Caco-2 (cell line): ENCODE data around the gene CORO2A. TPM values are rescaled to one million over a fixed set of nuclear protein-coding genes. Genes with fewer than 3 reads are reported as not detected.

Experiments used
- BruUV-seq: library from RNA; stranded (reverse); fragments of 400-500 nt; replicated peaks from 2 replicates; lab custom pipeline; 2021; lab: Mats Ljungman, UMichigan
- CTCF ChIA-PET: fragments of 300-600 bp; sonication (Branson Sonifier 250); formaldehyde crosslinking; loops from one replicate; lab custom pipeline; 2022; ENCODE audit warnings: antibody characterized with exemption; lab: Charles Lee
- POLR2A ChIA-PET: fragments of 300-600 bp; sonication (Branson Sonifier 250); formaldehyde crosslinking; loops from one replicate; lab custom pipeline; 2022; ENCODE audit warnings: antibody characterized with exemption; lab: Charles Lee
- DNase-seq, 2 experiments: peaks; one replicate each; pipeline versions ENCODE4 v3.0.0 to v3.0.0-alpha.2; 2020 to 2022
- H3K27me3 ChIP-seq: replicated peaks from 2 replicates; pipeline ENCODE4 v1.6.0; 2011; ENCODE audit warnings: low read length; ENCODE audit not compliant: control insufficient read depth, insufficient read depth
- H3K36me3 ChIP-seq: 2 replicates; pipeline ENCODE4 v1.5.1; 2011; ENCODE audit warnings: low read length; ENCODE audit not compliant: control insufficient read depth, insufficient read depth
- H3K4me1 ChIP-seq: fragments of 250-450 bp; sonication (Bioruptor Pico); 2 replicates; pipeline ENCODE4 v1.5.1; 2020; ENCODE audit warnings: mild to moderate bottlenecking
- H3K4me3 ChIP-seq: 2 replicates; pipeline ENCODE4 v1.5.1; 2011; ENCODE audit warnings: low read depth, mild to moderate bottlenecking, control low read depth, low read length
- H3K9me3 ChIP-seq: fragments of 250-450 bp; sonication (Bioruptor Pico); 2 replicates; pipeline ENCODE4 v1.5.1; 2020; ENCODE audit warnings: mild to moderate bottlenecking, moderate library complexity
- H3K27ac Mint-ChIP-seq: one replicate; pipeline ENCODE4 v1.8.0; 2022; ENCODE audit warnings: mixed read lengths; ENCODE audit not compliant: unreplicated experiment
- H3K27me3 Mint-ChIP-seq: one replicate; pipeline ENCODE4 v1.8.0; 2022; ENCODE audit warnings: mixed read lengths; ENCODE audit not compliant: insufficient read depth, unreplicated experiment
- H3K36me3 Mint-ChIP-seq: one replicate; pipeline ENCODE4 v1.8.0; 2022; ENCODE audit warnings: mild to moderate bottlenecking, mixed read lengths; ENCODE audit not compliant: insufficient read depth, unreplicated experiment
- H3K4me1 Mint-ChIP-seq: one replicate; pipeline ENCODE4 v1.8.0; 2022; ENCODE audit warnings: low read depth, mixed read lengths; ENCODE audit not compliant: unreplicated experiment
- H3K4me3 Mint-ChIP-seq: one replicate; pipeline ENCODE4 v1.8.0; 2022; ENCODE audit warnings: mild to moderate bottlenecking, moderate library complexity, mixed read lengths; ENCODE audit not compliant: unreplicated experiment
- H3K9me3 Mint-ChIP-seq: one replicate; pipeline ENCODE4 v1.8.0; 2022; ENCODE audit warnings: mixed read lengths; ENCODE audit not compliant: unreplicated experiment
- intact Hi-C: fragments of 100-400 bp; cut with micrococcal nuclease; formaldehyde crosslinking; loops from one replicate; pipeline ENCODE4 v1.10.0; 2022; ENCODE audit not compliant: unreplicated experiment
- total RNA-seq: library from RNA; stranded (reverse); gene quantifications from 2 replicates; pipeline ENCODE4 v1.2.3, GENCODE V29; 2022
- TF ChIP-seq, protein P1 (sequence below), 2 experiments: fragments of 200-600 bp in 1 of 2; IDR thresholded peaks; 1 replicate in 1 of 2; 2 replicates in 1 of 2; pipeline versions ENCODE4 v1.5.1 to v1.8.0; 2011 to 2022; ENCODE audit warnings: antibody characterized with exemption in 1 of 2, control low read depth in 1 of 2, inconsistent platforms in 1 of 2, low read depth in 1 of 2, low read length in 1 of 2, mild to moderate bottlenecking in 1 of 2, moderate library complexity in 1 of 2; ENCODE audit not compliant: insufficient read depth in 1 of 2, severe bottlenecking in 1 of 2, unreplicated experiment in 1 of 2

Gene CORO2A
- total RNA-seq, 1 experiment from 2014 or later: 18.9 TPM

DNA sequence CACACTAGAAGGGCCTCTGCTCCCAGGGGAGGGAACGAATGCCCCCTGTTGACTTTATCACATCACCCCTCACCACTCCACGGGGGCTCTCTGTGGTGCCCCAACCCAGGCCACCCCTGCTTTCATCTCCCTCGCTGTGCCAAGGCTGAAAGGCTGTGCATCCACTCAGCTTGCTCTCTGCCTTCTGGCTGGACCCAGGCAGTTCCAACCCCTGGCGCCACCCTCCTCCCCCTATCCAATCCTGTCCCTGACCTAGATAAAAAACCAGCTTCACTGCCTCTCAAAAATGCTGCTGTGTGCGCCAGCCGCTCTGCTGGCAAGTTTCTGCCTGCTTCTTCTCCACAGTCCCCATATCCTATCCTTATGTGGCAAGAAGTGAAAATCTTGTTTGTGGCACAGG, 22.4 kb upstream of the CORO2A start:
- Histone ChIP-seq H3K9me3 (no peaks in the 10 kb centered on the region), H3K36me3 (peaks cover 4% of the 10 kb centered on the region; the same call in 1 of the 2 replicates), H3K4me3 (no peak overlapping the region), H3K4me1 (peaks cover 3% of the 10 kb centered on the region; the same call in 1 of the 2 replicates), H3K27me3 (no peaks in the 10 kb centered on the region)
- no peaks in the 10 kb centered on the region for H3K4me1 Mint-ChIP-seq
- TF ChIP-seq, protein P1, sequence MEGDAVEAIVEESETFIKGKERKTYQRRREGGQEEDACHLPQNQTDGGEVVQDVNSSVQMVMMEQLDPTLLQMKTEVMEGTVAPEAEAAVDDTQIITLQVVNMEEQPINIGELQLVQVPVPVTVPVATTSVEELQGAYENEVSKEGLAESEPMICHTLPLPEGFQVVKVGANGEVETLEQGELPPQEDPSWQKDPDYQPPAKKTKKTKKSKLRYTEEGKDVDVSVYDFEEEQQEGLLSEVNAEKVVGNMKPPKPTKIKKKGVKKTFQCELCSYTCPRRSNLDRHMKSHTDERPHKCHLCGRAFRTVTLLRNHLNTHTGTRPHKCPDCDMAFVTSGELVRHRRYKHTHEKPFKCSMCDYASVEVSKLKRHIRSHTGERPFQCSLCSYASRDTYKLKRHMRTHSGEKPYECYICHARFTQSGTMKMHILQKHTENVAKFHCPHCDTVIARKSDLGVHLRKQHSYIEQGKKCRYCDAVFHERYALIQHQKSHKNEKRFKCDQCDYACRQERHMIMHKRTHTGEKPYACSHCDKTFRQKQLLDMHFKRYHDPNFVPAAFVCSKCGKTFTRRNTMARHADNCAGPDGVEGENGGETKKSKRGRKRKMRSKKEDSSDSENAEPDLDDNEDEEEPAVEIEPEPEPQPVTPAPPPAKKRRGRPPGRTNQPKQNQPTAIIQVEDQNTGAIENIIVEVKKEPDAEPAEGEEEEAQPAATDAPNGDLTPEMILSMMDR (IDR thresholded peaks at IDR 0.05; ENCODE audit: insufficient read depth in 1 of 2, low read depth in 1 of 2, low read length in 1 of 2, severe bottlenecking in 1 of 2, unreplicated experiment in 1 of 2): no peak
- DNase-seq: no peak
- intact Hi-C loops: no loop called here
- ChIA-PET CTCF (interaction anchor here (0.7 kb wide), 1 partner anchor 21 kb away, joined by 3 read pairs; no protein-coding TSS in a partner anchor), POLR2A (no interaction called here)
- no TSS peak for BruUV-seq
- no peak overlapping the region for H3K27ac Mint-ChIP-seq
- no peaks in the 10 kb centered on the region for H3K27me3 Mint-ChIP-seq
- H3K36me3 Mint-ChIP-seq: no peaks in the 10 kb centered on the region
- H3K9me3 Mint-ChIP-seq: no peaks in the 10 kb centered on the region
- H3K4me3 Mint-ChIP-seq: no peak overlapping the region

DNA sequence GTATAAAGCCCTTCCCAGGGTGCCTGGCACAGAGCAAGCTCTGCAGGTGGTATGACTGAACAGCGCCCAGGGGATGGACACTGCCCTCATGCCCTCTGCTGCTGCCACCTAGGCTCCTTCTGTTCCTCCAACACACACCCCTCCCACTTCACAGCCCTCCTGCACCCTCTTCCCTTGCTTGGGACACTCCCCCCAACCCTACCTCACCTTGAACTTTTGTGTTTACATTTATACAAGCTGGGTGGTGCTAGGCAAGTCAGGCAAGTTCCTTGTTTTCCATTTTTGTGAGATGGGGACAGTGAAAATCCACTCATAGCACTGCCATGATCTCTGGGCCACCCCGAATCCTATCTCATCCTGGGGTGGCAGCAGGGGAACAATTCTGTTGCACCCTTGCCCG, 18.8 kb upstream of the CORO2A start:
- Histone ChIP-seq H3K27me3 (no peaks in the 10 kb centered on the region), H3K36me3 (peaks cover 4% of the 10 kb centered on the region; the same call in 1 of the 2 replicates), H3K4me1 (no peaks in the 10 kb centered on the region), H3K9me3 (no peaks in the 10 kb centered on the region), H3K4me3 (no peak overlapping the region)
- ChIA-PET POLR2A (no interaction called here), CTCF (interaction anchor here (1.3 kb wide), 1 partner anchor 45 kb away, joined by 3 read pairs; no protein-coding TSS in a partner anchor)
- Mint-ChIP-seq H3K4me1 (no peaks in the 10 kb centered on the region), H3K4me3 (no peak overlapping the region), H3K27me3 (no peaks in the 10 kb centered on the region), H3K36me3 (no peaks in the 10 kb centered on the region), H3K27ac (no peak overlapping the region), H3K9me3 (no peaks in the 10 kb centered on the region)
- no TSS peak for BruUV-seq
- intact Hi-C loops: no loop called here
- DNase-seq: no peak
- TF ChIP-seq, protein P1 (IDR thresholded peaks at IDR 0.05; ENCODE audit: insufficient read depth in 1 of 2, low read depth in 1 of 2, low read length in 1 of 2, severe bottlenecking in 1 of 2, unreplicated experiment in 1 of 2): no peak

DNA sequence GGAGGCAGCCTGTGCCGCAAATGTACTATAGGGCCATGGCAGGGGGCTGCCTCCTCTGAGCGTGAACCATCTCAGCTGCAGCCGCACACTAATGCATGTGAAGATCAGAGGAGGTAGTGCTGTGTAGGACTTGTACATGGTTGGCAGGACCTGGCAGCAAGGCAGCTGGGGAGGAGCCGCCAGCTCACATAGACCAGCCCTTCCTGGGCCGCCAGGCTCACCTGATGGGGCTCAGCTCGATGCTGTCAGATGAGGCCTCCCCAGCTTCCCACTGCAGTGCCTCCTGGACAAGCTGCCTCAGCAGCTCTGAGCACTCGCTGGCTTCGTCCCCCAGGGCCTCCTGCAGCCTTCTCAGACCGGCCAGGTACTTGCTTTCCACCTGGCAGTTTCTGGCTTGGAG, 18.0 kb upstream of the CORO2A start:
- H3K36me3 Mint-ChIP-seq: no peaks in the 10 kb centered on the region
- DNase-seq: no peak
- no peak overlapping the region for H3K27ac Mint-ChIP-seq
- Histone ChIP-seq H3K9me3 (no peaks in the 10 kb centered on the region), H3K4me3 (no peak overlapping the region), H3K4me1 (no peaks in the 10 kb centered on the region), H3K36me3 (peaks cover 4% of the 10 kb centered on the region; the same call in 1 of the 2 replicates), H3K27me3 (no peaks in the 10 kb centered on the region)
- CTCF ChIA-PET: interaction anchor here (1.3 kb wide), 1 partner anchor 46 kb away, joined by 3 read pairs; no protein-coding TSS in a partner anchor
- TF ChIP-seq, protein P1 (IDR thresholded peaks at IDR 0.05; ENCODE audit: insufficient read depth in 1 of 2, low read depth in 1 of 2, low read length in 1 of 2, severe bottlenecking in 1 of 2, unreplicated experiment in 1 of 2): no peak
- no peaks in the 10 kb centered on the region for H3K27me3 Mint-ChIP-seq
- BruUV-seq: no TSS peak
- intact Hi-C loops: no loop called here
- no peaks in the 10 kb centered on the region for H3K9me3 Mint-ChIP-seq
- POLR2A ChIA-PET: no interaction called here
- no peaks in the 10 kb centered on the region for H3K4me1 Mint-ChIP-seq
- H3K4me3 Mint-ChIP-seq: no peak overlapping the region
